K562 (cell line): ENCODE data around the gene LZTS2. TPM values are rescaled to one million over a fixed set of nuclear protein-coding genes. Genes with fewer than 3 reads are reported as not detected.

Source experiments
- CREM ChIP-seq: IDR thresholded peaks from 2 replicates; pipeline ENCODE4 v1.6.1; 2014; ENCODE audit warnings: antibody characterized with exemption, low read depth
- HOXB6 ChIP-seq: fragments of 250-450 bp; sonication (Bioruptor Pico); IDR thresholded peaks from 2 replicates; pipeline ENCODE4 v1.5.1; 2022; ENCODE audit warnings: mild to moderate bottlenecking, borderline replicate concordance
- MEIS2 ChIP-seq: fragments of 450-650 bp; IDR thresholded peaks from 2 replicates; pipeline ENCODE4 v1.6.1; 2014; ENCODE audit warnings: mild to moderate bottlenecking; ENCODE audit not compliant: partially characterized antibody
- MTA1 ChIP-seq: fragments of 450-650 bp; IDR thresholded peaks from 2 replicates; pipeline ENCODE4 v1.6.1; 2017; ENCODE audit warnings: borderline replicate concordance
- NCOA1 ChIP-seq: fragments of 450-650 bp; IDR thresholded peaks from 2 replicates; pipeline ENCODE4 v1.6.1; 2016; ENCODE audit warnings: low read depth
- RAD21 ChIP-seq, 2 experiments: fragments of 250-450 bp in 1 of 2; fragments of 450-650 bp in 1 of 2; sonication (Bioruptor Pico) in 1 of 2; formaldehyde crosslinking in 1 of 2; IDR thresholded peaks in 1 of 2; conservative IDR thresholded peaks in 1 of 2; 2 replicates each; pipeline versions ENCODE4 v1.4.0 to v1.8.0; 2020 to 2022; ENCODE audit warnings: mild to moderate bottlenecking in 2 of 2, moderate library complexity in 1 of 2
- ZNF263 ChIP-seq: sonication (generic); formaldehyde crosslinking; IDR thresholded peaks from 2 replicates; pipeline ENCODE4 v1.8.0; 2022; ENCODE audit warnings: mild to moderate bottlenecking, missing genetic modification reagents, borderline replicate concordance
- polyA plus RNA-seq, 8 experiments: library from polyadenylated mRNA; depleted of rRNA in 4 of 8; stranded (reverse) in 5 of 8; unstranded in 3 of 8; fragments of >200 nt; fragmentation: Nextera tagmentation in 2 of 8; fragmentation: Illumina TruSeq in 1 of 8; extraction: Ambion mirVana in 2 of 8; extraction: Trizol in 1 of 8; gene quantifications; 2 replicates each; pipeline versions ENCODE4 v1.2.1 to v1.2.3, GENCODE V29; 2011 to 2014; ENCODE audit warnings: inconsistent platforms in 1 of 8, missing spikeins in 1 of 8
- total RNA-seq, 7 experiments: library from RNA; depleted of rRNA in 6 of 7; stranded (reverse); fragments of >200 nt in 6 of 7; fragmentation: Illumina TruSeq in 2 of 7; extraction: Trizol in 2 of 7; gene quantifications; 2 replicates each; pipeline versions ENCODE4 v1.2.1 to v1.2.3, GENCODE V29; 2011 to 2021; ENCODE audit warnings: low replicate concordance in 1 of 7
- TF ChIP-seq, protein P1 (sequence below), 2 experiments: fragments of 450-650 bp; formaldehyde crosslinking in 1 of 2; IDR thresholded peaks; 2 replicates each; pipeline versions ENCODE4 v1.4.0 to v1.6.1; 2014 to 2020; ENCODE audit warnings: mild to moderate bottlenecking in 2 of 2, borderline replicate concordance in 1 of 2, low read depth in 1 of 2
- TF ChIP-seq, protein P2 (sequence below): fragments of 450-650 bp; formaldehyde crosslinking; IDR thresholded peaks from 2 replicates; pipeline ENCODE4 v1.4.0; 2020; ENCODE audit warnings: mild to moderate bottlenecking, moderate library complexity
- TF ChIP-seq, protein P3 (sequence below): fragments of 250-450 bp; sonication (Bioruptor Pico); IDR thresholded peaks from 2 replicates; pipeline ENCODE4 v1.5.1; 2021; ENCODE audit warnings: mild to moderate bottlenecking
- TF ChIP-seq, protein P4 (sequence below): fragments of 200-800 bp; sonication (Bioruptor generic); IDR thresholded peaks from 2 replicates; pipeline ENCODE4 v1.6.1; 2017; ENCODE audit warnings: missing genetic modification characterization, missing compliant biosample characterization

Gene LZTS2
- total and polyA plus RNA-seq, 9 of the 15 experiments (the other 6 are each of a cell fraction or from before 2014, with no cell fraction given) = 0.23 to 42.5 (median 14.7) TPM

DNA sequence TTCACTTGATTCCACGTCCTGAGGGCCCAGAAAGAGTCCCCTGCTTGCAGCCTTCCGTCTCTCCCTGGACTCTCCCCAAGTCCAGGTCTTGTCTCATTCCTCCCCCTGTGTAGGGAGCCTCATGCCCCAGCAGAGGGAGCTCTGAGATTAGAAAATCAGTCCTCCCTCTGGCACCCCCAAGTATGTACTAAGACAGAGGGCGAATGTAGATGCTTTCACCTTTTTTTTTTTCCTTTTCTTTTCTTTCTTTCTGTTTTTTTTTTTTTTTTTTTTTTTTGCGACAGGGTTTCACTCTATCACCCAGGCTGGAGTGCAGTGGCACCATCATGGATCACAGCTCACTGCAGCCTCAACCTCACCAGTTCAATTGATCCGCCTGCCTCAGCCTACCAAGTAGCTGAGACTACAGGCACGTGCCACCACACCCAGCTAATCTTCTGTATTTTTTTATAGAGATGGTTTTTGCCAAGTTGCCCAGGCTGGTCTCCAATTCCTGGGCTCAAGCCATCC lies 41.7 kb downstream of the LZTS2 start (continued):
- TF ChIP-seq ZNF263 (CRISPR knock-in tag) (peak; percentile 61; the same call in 1 of the 2 replicates), RAD21 (CRISPR knock-in tag; conservative IDR thresholded peaks at IDR 0.05 in 1 of 2, IDR thresholded peaks at IDR 0.05 in 1 of 2) (peak; percentile 50 to 76), HOXB6 (CRISPR knock-in tag) (no peak), MEIS2 (no peak), MTA1 (no peak), CREM (0 out of 2 replicates have a peak, but pooled peaks have one; percentile 14), NCOA1 (no peak)
- TF ChIP-seq, protein P1, sequence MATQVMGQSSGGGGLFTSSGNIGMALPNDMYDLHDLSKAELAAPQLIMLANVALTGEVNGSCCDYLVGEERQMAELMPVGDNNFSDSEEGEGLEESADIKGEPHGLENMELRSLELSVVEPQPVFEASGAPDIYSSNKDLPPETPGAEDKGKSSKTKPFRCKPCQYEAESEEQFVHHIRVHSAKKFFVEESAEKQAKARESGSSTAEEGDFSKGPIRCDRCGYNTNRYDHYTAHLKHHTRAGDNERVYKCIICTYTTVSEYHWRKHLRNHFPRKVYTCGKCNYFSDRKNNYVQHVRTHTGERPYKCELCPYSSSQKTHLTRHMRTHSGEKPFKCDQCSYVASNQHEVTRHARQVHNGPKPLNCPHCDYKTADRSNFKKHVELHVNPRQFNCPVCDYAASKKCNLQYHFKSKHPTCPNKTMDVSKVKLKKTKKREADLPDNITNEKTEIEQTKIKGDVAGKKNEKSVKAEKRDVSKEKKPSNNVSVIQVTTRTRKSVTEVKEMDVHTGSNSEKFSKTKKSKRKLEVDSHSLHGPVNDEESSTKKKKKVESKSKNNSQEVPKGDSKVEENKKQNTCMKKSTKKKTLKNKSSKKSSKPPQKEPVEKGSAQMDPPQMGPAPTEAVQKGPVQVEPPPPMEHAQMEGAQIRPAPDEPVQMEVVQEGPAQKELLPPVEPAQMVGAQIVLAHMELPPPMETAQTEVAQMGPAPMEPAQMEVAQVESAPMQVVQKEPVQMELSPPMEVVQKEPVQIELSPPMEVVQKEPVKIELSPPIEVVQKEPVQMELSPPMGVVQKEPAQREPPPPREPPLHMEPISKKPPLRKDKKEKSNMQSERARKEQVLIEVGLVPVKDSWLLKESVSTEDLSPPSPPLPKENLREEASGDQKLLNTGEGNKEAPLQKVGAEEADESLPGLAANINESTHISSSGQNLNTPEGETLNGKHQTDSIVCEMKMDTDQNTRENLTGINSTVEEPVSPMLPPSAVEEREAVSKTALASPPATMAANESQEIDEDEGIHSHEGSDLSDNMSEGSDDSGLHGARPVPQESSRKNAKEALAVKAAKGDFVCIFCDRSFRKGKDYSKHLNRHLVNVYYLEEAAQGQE (IDR thresholded peaks at IDR 0.05; ENCODE audit: borderline replicate concordance) = peak; percentile 61
- TF ChIP-seq, protein P1 (CRISPR knock-in tag; IDR thresholded peaks at IDR 0.05; ENCODE audit: low read depth) = no peak
- TF ChIP-seq, protein P2, sequence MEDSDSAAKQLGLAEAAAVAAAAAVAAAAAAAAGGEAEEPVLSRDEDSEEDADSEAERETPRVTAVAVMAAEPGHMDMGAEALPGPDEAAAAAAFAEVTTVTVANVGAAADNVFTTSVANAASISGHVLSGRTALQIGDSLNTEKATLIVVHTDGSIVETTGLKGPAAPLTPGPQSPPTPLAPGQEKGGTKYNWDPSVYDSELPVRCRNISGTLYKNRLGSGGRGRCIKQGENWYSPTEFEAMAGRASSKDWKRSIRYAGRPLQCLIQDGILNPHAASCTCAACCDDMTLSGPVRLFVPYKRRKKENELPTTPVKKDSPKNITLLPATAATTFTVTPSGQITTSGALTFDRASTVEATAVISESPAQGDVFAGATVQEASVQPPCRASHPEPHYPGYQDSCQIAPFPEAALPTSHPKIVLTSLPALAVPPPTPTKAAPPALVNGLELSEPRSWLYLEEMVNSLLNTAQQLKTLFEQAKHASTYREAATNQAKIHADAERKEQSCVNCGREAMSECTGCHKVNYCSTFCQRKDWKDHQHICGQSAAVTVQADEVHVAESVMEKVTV (CRISPR knock-in tag) = peak; percentile 40; the same call in 1 of the 2 replicates
- TF ChIP-seq, protein P3, sequence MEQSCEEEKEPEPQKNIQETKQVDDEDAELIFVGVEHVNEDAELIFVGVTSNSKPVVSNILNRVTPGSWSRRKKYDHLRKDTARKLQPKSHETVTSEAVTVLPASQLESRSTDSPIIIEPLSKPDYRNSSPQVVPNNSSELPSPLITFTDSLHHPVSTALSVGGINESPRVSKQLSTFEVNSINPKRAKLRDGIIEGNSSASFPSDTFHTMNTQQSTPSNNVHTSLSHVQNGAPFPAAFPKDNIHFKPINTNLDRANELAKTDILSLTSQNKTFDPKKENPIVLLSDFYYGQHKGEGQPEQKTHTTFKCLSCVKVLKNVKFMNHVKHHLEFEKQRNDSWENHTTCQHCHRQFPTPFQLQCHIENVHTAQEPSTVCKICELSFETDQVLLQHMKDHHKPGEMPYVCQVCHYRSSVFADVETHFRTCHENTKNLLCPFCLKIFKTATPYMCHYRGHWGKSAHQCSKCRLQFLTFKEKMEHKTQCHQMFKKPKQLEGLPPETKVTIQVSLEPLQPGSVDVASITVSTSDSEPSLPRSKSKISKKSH (CRISPR knock-in tag) = no peak
- TF ChIP-seq, protein P4, sequence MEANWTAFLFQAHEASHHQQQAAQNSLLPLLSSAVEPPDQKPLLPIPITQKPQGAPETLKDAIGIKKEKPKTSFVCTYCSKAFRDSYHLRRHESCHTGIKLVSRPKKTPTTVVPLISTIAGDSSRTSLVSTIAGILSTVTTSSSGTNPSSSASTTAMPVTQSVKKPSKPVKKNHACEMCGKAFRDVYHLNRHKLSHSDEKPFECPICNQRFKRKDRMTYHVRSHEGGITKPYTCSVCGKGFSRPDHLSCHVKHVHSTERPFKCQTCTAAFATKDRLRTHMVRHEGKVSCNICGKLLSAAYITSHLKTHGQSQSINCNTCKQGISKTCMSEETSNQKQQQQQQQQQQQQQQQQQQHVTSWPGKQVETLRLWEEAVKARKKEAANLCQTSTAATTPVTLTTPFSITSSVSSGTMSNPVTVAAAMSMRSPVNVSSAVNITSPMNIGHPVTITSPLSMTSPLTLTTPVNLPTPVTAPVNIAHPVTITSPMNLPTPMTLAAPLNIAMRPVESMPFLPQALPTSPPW (CRISPR knock-in tag) = peak; percentile 30; the same call in 1 of the 2 replicates
